HL-60 (cell line): ENCODE data around the gene DEF6.

Source experiments
- DNase-seq, 2 experiments: peaks; one replicate each; pipeline ENCODE4 v3.0.0-alpha.2; 2010 to 2020; ENCODE audit warnings: low read depth in 1 of 2, low spot score in 1 of 2
- H3K27ac ChIP-seq: fragments of 250-450 bp; sonication (Bioruptor Pico); replicated peaks from 2 replicates; pipeline ENCODE4 v1.5.1; 2020; ENCODE audit warnings: mild to moderate bottlenecking, moderate library complexity
- H3K27me3 ChIP-seq: fragments of 250-450 bp; sonication (Bioruptor Pico); 2 replicates; pipeline ENCODE4 v1.5.1; 2021; ENCODE audit warnings: mild to moderate bottlenecking, moderate library complexity; ENCODE audit not compliant: insufficient read depth, poor library complexity, severe bottlenecking
- H3K4me3 ChIP-seq: replicated peaks from 2 replicates; pipeline ENCODE4 v1.5.1; 2011; ENCODE audit warnings: mild to moderate bottlenecking, control low read depth, low read length; ENCODE audit not compliant: insufficient read depth
- CTCF ChIP-seq: IDR thresholded peaks from one replicate; pipeline ENCODE4 v1.5.1; 2011; ENCODE audit warnings: low read length, control low read depth, inconsistent platforms; ENCODE audit not compliant: insufficient read depth
- GABPA ChIP-seq: IDR thresholded peaks from 2 replicates; pipeline ENCODE4 v1.6.1; 2012; ENCODE audit warnings: low read depth
- POLR2AphosphoS5 ChIP-seq: IDR thresholded peaks from 2 replicates; pipeline ENCODE4 v1.6.1; 2012; ENCODE audit warnings: low read depth
- REST ChIP-seq: IDR thresholded peaks from 2 replicates; pipeline ENCODE4 v1.6.1; 2012; ENCODE audit warnings: low read depth; ENCODE audit not compliant: insufficient replicate concordance
- SPI1 ChIP-seq: IDR thresholded peaks from 2 replicates; pipeline ENCODE4 v1.6.1; 2012; ENCODE audit warnings: low read depth, mild to moderate bottlenecking, borderline replicate concordance
- long read RNA-seq: library from polyadenylated mRNA; unstranded; transcript quantifications from one replicate; pipeline ENCODE4 v2.0.0, GENCODE V29; 2020

DEF6 gene
- long read RNA-seq, transcript DEF6-201 (11 exons, 2,262 nt) = major isoform, 928 of 1,092 reads
- long read RNA-seq, partial matches to known transcripts = 14 of 1,092 reads
- long read RNA-seq, other reads (novel, unspliced or antisense) = 150 of 1,092 reads

- peak; percentile 90 to 96 for DNase-seq
- no peaks in the 10 kb centered on the region for H3K27me3 ChIP-seq
- peak within 1 kb of the TSS; percentile 69 for H3K4me3 ChIP-seq
- peak within 1 kb of the TSS; percentile 94 for H3K27ac ChIP-seq
- TF ChIP-seq POLR2AphosphoS5 (no peak; the same call in 1 of the 2 replicates), CTCF (peak; percentile 92), REST (no peak), SPI1 (peak; percentile 67; the same call in 1 of the 2 replicates), GABPA (no peak)
These were observed at the start of gene DEF6 for GRCh38 chr6:35297601-35298481. DEF6 (plus strand) TSS chr6:35297818; CDS start chr6:35297857, 39 bp downstream.

GRCh38 chr6:35248300-35248699, 49.3 kb upstream of the DEF6 start:
- no peak for DNase-seq
- H3K4me3 ChIP-seq = no peak overlapping the region
- no peaks in the 10 kb centered on the region for H3K27me3 ChIP-seq
- TF ChIP-seq REST (no peak), SPI1 (no peak), POLR2AphosphoS5 (no peak), GABPA (no peak), CTCF (no peak)
- no peak overlapping the region for H3K27ac ChIP-seq

DNA sequence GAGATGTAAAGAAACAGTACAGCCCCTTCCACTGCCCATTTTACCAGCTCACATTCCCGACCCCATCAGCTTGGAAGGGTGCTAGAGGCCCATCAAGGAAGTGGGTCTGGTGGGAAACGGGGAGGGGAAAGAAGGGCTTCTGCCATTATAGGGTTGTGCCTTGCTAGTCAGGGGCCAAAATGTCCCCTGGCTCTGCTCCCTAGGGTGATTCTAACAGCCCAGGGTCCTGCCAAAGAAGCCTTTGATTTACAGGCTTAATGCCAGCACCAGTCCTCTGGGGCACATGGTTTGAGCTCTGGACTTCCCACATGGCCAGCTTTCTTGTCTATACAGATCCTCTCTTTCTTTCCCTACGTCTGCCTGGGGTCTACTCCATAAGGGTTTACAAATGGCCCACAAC, 48.7 kb upstream of the DEF6 start:
- DNase-seq = no peak
- no peaks in the 10 kb centered on the region for H3K27me3 ChIP-seq
- no peak for TF ChIP-seq CTCF
- TF ChIP-seq POLR2AphosphoS5 = no peak
- TF ChIP-seq GABPA = no peak
- TF ChIP-seq SPI1 = no peak
- no peak for TF ChIP-seq REST
- H3K27ac ChIP-seq = no peak overlapping the region
- H3K4me3 ChIP-seq = no peak overlapping the region
